ENCODE measurements around the gene MREG.
"Not testable (repeated sequence)": the region's sequence is repeated elsewhere in the genome, so short reads cannot be mapped to it uniquely, and the experiment has no call there.

Gene MREG

GRCh38 chr2:216021768-216022565, 8.6 kb upstream of the MREG start:
- DNase-seq = no peak

- DNase-seq = no peak
Observed at GRCh38 chr2:216018709-216019108, 5.4 kb upstream of the MREG start.

- no peak for DNase-seq
Observed at GRCh38 chr2:216017365-216017764, 4.0 kb upstream of the MREG start.

- DNase-seq = no peak
Observed at GRCh38 chr2:216016581-216016980, 3.2 kb upstream of the MREG start.

GRCh38 chr2:216015722-216016464, 2.5 kb upstream of the MREG start:
- DNase-seq = peak; percentile 13

GRCh38 chr2:216014986-216015385, 1.6 kb upstream of the MREG start:
- DNase-seq = no peak

- no peak for DNase-seq
Observed at GRCh38 chr2:216014006-216014405, 655 bp upstream of the MREG start.

- no peak for DNase-seq
Observed at GRCh38 chr2:216012830-216013079, 596 bp downstream of the MREG start.

- DNase-seq = no peak
Observed at GRCh38 chr2:216012133-216012829, 1.1 kb downstream of the MREG start.

GRCh38 chr2:216009215-216009614, 4.1 kb downstream of the MREG start:
- DNase-seq = not testable (repeated sequence)

- DNase-seq = no peak
Observed at GRCh38 chr2:216008387-216008786, 5.0 kb downstream of the MREG start.

- peak; percentile 14 for DNase-seq
Observed at GRCh38 chr2:216006164-216006663, 7.1 kb downstream of the MREG start.

GRCh38 chr2:216004697-216005283, 8.6 kb downstream of the MREG start:
- DNase-seq = no peak

- no peak for DNase-seq
Observed at GRCh38 chr2:216003876-216004696, 9.3 kb downstream of the MREG start.

- DNase-seq = no peak
Observed at GRCh38 chr2:216002693-216003092, 10.7 kb downstream of the MREG start.

GRCh38 chr2:216002101-216002678, 11.2 kb downstream of the MREG start:
- no peak for DNase-seq

GRCh38 chr2:216001216-216002100, 11.9 kb downstream of the MREG start:
- no peak for DNase-seq

GRCh38 chr2:215998636-215999035, 14.7 kb downstream of the MREG start:
- no peak for DNase-seq

- no peak for DNase-seq
Observed at GRCh38 chr2:215997219-215997618, 16.1 kb downstream of the MREG start.

GRCh38 chr2:215994911-215995310, 18.4 kb downstream of the MREG start:
- DNase-seq = no peak
